ENCODE results near the gene COMT. TPM values are rescaled to one million over a fixed set of nuclear protein-coding genes. Genes with fewer than 3 reads are reported as not detected.

The COMT gene
- total RNA-seq = 36.9 TPM

GRCh38 chr22:19941365-19942082 lies at the start of gene COMT, which contains the start of gene TXNRD2:
TSS of gene COMT (plus strand) at chr22:19941772. CDS start at chr22:19962527, 20,755 bp downstream.
TSS of gene TXNRD2 (minus strand) at chr22:19941818. CDS start at chr22:19941803, 15 bp downstream.

GRCh38 chr22:20016734-20017621 lies 75.4 kb downstream of the COMT start, which contains the start of gene ARVCF:
TSS of gene ARVCF (minus strand) at chr22:20016823. CDS start at chr22:19990794, 26,029 bp downstream.

Other genes with a start within 250 kb of the COMT start
- 246 TPM for gene SEPTIN5, start 227.3 kb upstream of the COMT start, total RNA-seq
- gene GP1BB, start 218.2 kb upstream of the COMT start, total RNA-seq = 23.5 TPM
- not detected for gene TBX1, start 181.0 kb upstream of the COMT start, total RNA-seq
- gene GNB1L, start 86.9 kb upstream of the COMT start, total RNA-seq = 7.8 TPM
- gene RTL10, start 86.9 kb upstream of the COMT start, total RNA-seq = 20.7 TPM
- 16.3 TPM for gene TXNRD2, start within 50 bp of the COMT start, total RNA-seq
- gene ARVCF, start 75.1 kb downstream of the COMT start, total RNA-seq = 105 TPM
- 18.8 TPM for gene TANGO2, start 79.3 kb downstream of the COMT start, total RNA-seq
- 75.1 TPM for gene DGCR8, start 138.5 kb downstream of the COMT start, total RNA-seq
- gene RANBP1, start 174.3 kb downstream of the COMT start, total RNA-seq = 109 TPM
- gene TRMT2A, start 175.5 kb downstream of the COMT start, total RNA-seq = 57.6 TPM
- gene ZDHHC8, start 190.0 kb downstream of the COMT start, total RNA-seq = 9.7 TPM
- 1.3 TPM for gene CCDC188, start 209.3 kb downstream of the COMT start, total RNA-seq